HG03521 (cell line): ENCODE data around the gene ZAR1L.
A peak's percentile ranks its signal among the peaks of the same experiment; 100 is the strongest.

Experiments used
- ATAC-seq: cut with Tn5 transposase; IDR thresholded peaks from one replicate; pipeline ENCODE4 v1.9.1; 2021; ENCODE audit warnings: mild to moderate bottlenecking, moderate library complexity; ENCODE audit not compliant: unreplicated experiment

ZAR1L gene

GRCh38 chr13:32305646-32306045 is 9.5 kb downstream of the ZAR1L start:
- no peak for ATAC-seq

GRCh38 chr13:32302461-32302860 is 12.7 kb downstream of the ZAR1L start:
- no peak for ATAC-seq

- no peak for ATAC-seq
Measured at GRCh38 chr13:32300920-32301319, 14.2 kb downstream of the ZAR1L start.

GRCh38 chr13:32300406-32300805 is 14.8 kb downstream of the ZAR1L start:
- no peak for ATAC-seq

GRCh38 chr13:32299893-32300292 is 15.3 kb downstream of the ZAR1L start:
- no peak for ATAC-seq

- ATAC-seq: no peak
Measured at GRCh38 chr13:32298695-32299094, 16.5 kb downstream of the ZAR1L start.

GRCh38 chr13:32297206-32297605 is 18.0 kb downstream of the ZAR1L start:
- no peak for ATAC-seq

GRCh38 chr13:32285633-32285965 is 29.6 kb downstream of the ZAR1L start:
- no peak for ATAC-seq

- no peak for ATAC-seq
Measured at GRCh38 chr13:32284927-32285632, 30.1 kb downstream of the ZAR1L start.

- ATAC-seq: no peak
Measured at GRCh38 chr13:32282096-32282711, 33.0 kb downstream of the ZAR1L start.

- ATAC-seq: no peak
Measured at GRCh38 chr13:32281096-32281495, 34.1 kb downstream of the ZAR1L start.

- no peak for ATAC-seq
Measured at GRCh38 chr13:32278426-32278825, 36.7 kb downstream of the ZAR1L start.

- ATAC-seq: no peak
Measured at GRCh38 chr13:32277839-32278238, 37.3 kb downstream of the ZAR1L start.

GRCh38 chr13:32272021-32272683 is 43.0 kb downstream of the ZAR1L start:
- ATAC-seq: no peak

GRCh38 chr13:32267836-32268439 is 47.2 kb downstream of the ZAR1L start:
- peak; percentile 77 for ATAC-seq

- ATAC-seq: no peak
Measured at GRCh38 chr13:32266130-32266529, 49.0 kb downstream of the ZAR1L start.

- ATAC-seq: no peak
Measured at GRCh38 chr13:32265726-32266125, 49.4 kb downstream of the ZAR1L start.

- no peak for ATAC-seq
Measured at GRCh38 chr13:32264407-32264806, 50.8 kb downstream of the ZAR1L start.

- no peak for ATAC-seq
Measured at GRCh38 chr13:32262619-32263018, 52.5 kb downstream of the ZAR1L start.

- no peak for ATAC-seq
Measured at GRCh38 chr13:32262165-32262564, 53.0 kb downstream of the ZAR1L start.

- ATAC-seq: no peak
Measured at GRCh38 chr13:32261567-32261966, 53.6 kb downstream of the ZAR1L start.

- no peak for ATAC-seq
Measured at GRCh38 chr13:32259116-32259515, 56.0 kb downstream of the ZAR1L start.
